Bronchial epithelial cell (primary cell): ENCODE measurements around the gene GSTM2. TPM values are rescaled to one million over a fixed set of nuclear protein-coding genes. Genes with fewer than 3 reads are reported as not detected.
"Not testable (repeated sequence)": the region's sequence is repeated elsewhere in the genome, so short reads cannot be mapped to it uniquely, and the experiment has no call there.

ENCODE experiments used
- DNase-seq: peaks from one replicate; pipeline ENCODE4 v3.0.0-alpha.2; 2010; ENCODE audit warnings: low read depth
- FAIRE-seq: peaks from 2 replicates; lab custom pipeline; 2011; peaks lifted over from hg19 to GRCh38; lab: Jason Lieb, UNC
- H3K27me3 ChIP-seq: 2 replicates; pipeline ENCODE4 v1.5.1; 2011; ENCODE audit warnings: low read length; ENCODE audit not compliant: control insufficient read depth, insufficient read depth
- H3K36me3 ChIP-seq: 2 replicates; pipeline ENCODE4 v1.5.1; 2011; ENCODE audit warnings: low read length; ENCODE audit not compliant: control insufficient read depth, insufficient read depth
- H3K4me3 ChIP-seq: 2 replicates; pipeline ENCODE4 v1.5.1; 2011; ENCODE audit warnings: mild to moderate bottlenecking, low read depth, low read length, control low read depth
- CTCF ChIP-seq: IDR thresholded peaks from 2 replicates; pipeline ENCODE4 v1.5.1; 2011; ENCODE audit warnings: mild to moderate bottlenecking, moderate library complexity, low read length, control low read depth, inconsistent platforms; ENCODE audit not compliant: insufficient read depth, severe bottlenecking
- total RNA-seq: library from RNA; depleted of rRNA; stranded (reverse); fragments of >200 nt; gene quantifications from 2 replicates; pipeline ENCODE4 v1.2.1, GENCODE V29; 2014

GSTM2 gene
- total RNA-seq, 1 donor from 2014 or later = 0.26 TPM

- H3K36me3 ChIP-seq = no peaks in the 10 kb centered on the region
- no peaks in the 10 kb centered on the region for H3K27me3 ChIP-seq
- FAIRE-seq (no peak), DNase-seq (no peak)
- no peak overlapping the region for H3K4me3 ChIP-seq
- no peak for TF ChIP-seq CTCF
Observed at GRCh38 chr1:109658533-109659042, 9.3 kb upstream of the GSTM2 start.

- no peak for FAIRE-seq
Observed at GRCh38 chr1:109659145-109659544, 8.7 kb upstream of the GSTM2 start.

GRCh38 chr1:109659997-109660690 is 7.7 kb upstream of the GSTM2 start:
- no peak for TF ChIP-seq CTCF

More at GRCh38 chr1:109659145-109659544, 8.7 kb upstream of the GSTM2 start:
- no peak for DNase-seq
- no peaks in the 10 kb centered on the region for H3K27me3 ChIP-seq
- no peaks in the 10 kb centered on the region for H3K36me3 ChIP-seq
- TF ChIP-seq CTCF = no peak
- H3K4me3 ChIP-seq = no peak overlapping the region

GRCh38 chr1:109660691-109661026 is 7.2 kb upstream of the GSTM2 start:
- H3K4me3 ChIP-seq, H3K27me3 ChIP-seq, DNase-seq, H3K36me3 ChIP-seq, FAIRE-seq: not testable (repeated sequence)

More at GRCh38 chr1:109659997-109660690, 7.7 kb upstream of the GSTM2 start:
- FAIRE-seq (no peak), DNase-seq (no peak)
- no peaks in the 10 kb centered on the region for H3K27me3 ChIP-seq
- H3K36me3 ChIP-seq = no peaks in the 10 kb centered on the region
- no peak overlapping the region for H3K4me3 ChIP-seq

GRCh38 chr1:109661391-109661790 is 6.5 kb upstream of the GSTM2 start:
- Histone ChIP-seq H3K36me3 (no peaks in the 10 kb centered on the region), H3K4me3 (no peak overlapping the region), H3K27me3 (no peaks in the 10 kb centered on the region)
- TF ChIP-seq CTCF = no peak
- FAIRE-seq (no peak), DNase-seq (no peak)

- Histone ChIP-seq H3K27me3 (no peaks in the 10 kb centered on the region), H3K4me3 (no peak overlapping the region), H3K36me3 (no peaks in the 10 kb centered on the region)
- no peak for TF ChIP-seq CTCF
- DNase-seq (peak; percentile 52), FAIRE-seq (no peak)
Observed at GRCh38 chr1:109664671-109665070, 3.2 kb upstream of the GSTM2 start.
